ENCODE results near the gene ADRA2A. TPM values are rescaled to one million over a fixed set of nuclear protein-coding genes. Genes with fewer than 3 reads are reported as not detected.
A peak's percentile ranks its signal among the peaks of the same experiment; 100 is the strongest.

ADRA2A gene
- not detected for polyA plus RNA-seq (ENCODE audit: low read depth in 6 of 6)

DNA sequence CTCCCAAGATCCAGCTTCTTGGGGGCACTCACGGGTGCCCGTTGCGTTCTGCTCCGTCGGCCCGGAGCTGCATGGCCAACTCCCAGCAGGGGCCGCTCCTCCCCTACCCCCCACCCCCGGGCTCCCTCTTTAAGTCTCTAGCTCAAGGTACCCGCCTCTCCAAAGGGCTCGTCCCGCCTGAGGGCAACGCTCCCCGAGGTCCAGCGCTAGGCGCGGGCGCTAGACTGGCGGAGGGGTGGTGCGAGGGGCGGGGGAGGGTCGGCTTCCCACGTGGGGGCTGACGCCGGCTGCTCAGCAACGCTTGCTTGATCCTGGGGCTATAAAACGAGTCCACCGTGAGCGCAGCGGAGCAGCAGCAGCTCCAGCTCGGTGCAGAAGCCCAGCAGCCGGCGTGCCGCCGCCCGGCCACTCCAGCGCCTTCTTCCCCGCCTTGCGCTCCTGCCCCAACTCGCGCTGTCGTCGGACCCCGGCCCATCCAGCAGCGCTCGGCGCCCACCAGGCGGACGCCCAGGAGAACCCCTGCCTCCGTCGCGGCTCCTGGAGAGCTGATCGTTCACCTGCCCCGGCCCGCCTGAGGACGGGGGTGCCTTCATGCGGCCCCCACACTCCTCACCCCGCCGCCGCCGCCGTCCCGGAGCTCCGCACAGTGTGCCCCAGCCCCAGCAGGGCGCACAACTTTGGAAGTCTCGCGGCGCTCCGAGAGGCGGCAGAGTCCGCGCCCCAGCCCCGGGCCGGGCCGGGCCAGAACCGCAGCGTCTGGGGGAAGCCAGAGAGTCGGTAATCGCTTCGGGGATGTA lies at the start of gene ADRA2A:
ADRA2A (plus strand) TSS at position 348 of the 797 bp plus-strand sequence. CDS start 968 bp downstream, outside the sequence.
- ATAC-seq (ENCODE audit: low read depth in 2 of 2): peak; percentile 44 to 53
- peaks cover 0 to 12% (median 3%) of the 10 kb centered on the region in 7 donors for H3K9me3 Mint-ChIP-seq
- peaks cover 4 to 22% (median 20%) of the 10 kb centered on the region in 3 donors for H3K4me1 Mint-ChIP-seq
- H3K27me3 Mint-ChIP-seq: peaks cover 65 to 91% (median 71%) of the 10 kb centered on the region in 3 donors
- no peak for DNase-seq
- peak within 1 kb of the TSS; percentile 70 to 87 (median 78) for H3K4me3 Mint-ChIP-seq
- no peak within 1 kb of the TSS for H3K27ac Mint-ChIP-seq
- H3K36me3 Mint-ChIP-seq: peaks cover 0 to 13% of the 10 kb centered on the region in 2 donors

DNA sequence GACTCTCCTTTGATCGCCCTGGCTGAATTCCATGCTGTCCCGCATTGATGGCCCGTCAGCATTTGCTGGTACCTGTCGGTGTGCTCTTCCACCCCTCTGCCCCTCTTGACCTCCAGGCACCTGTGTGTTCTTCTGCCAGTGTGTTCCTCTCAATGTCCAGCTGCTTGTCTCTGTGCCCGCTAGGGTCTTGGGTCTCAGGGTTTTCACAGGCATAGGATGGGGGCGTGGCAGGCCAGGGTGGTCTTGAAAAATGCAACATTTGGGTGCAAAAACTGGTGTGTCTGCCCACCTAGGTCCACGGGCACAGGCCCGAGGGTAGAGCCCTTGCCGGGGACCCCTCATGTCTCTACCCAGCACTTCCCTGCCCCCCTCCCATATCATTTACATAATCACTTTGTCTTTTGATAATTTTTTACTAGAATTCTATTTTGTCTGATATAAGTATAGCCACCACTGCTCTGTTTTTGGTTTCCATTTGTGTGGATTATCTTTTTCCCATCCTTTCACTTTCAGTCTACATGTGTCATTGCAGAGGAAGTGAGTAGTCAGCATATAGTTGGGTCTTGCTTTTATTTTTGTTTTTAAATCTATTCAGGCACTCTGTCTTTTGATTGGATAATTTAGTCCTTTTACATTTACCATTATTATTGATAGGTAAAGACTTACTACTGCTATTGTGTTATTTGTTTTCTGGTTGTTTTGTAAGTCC lies 46.6 kb upstream of the ADRA2A start:
- no peak overlapping the region for H3K4me3 Mint-ChIP-seq
- H3K9me3 Mint-ChIP-seq: peaks cover 4 to 61% (median 39%) of the 10 kb centered on the region in 7 donors
- ATAC-seq (ENCODE audit: low read depth in 2 of 2): peak; percentile 70 to 80
- H3K27ac Mint-ChIP-seq: peak overlapping the region in 4 of 6 donors; percentile 54 to 84 (median 73)
- H3K27me3 Mint-ChIP-seq: no peaks in the 10 kb centered on the region
- DNase-seq: peak; percentile 9
- H3K36me3 Mint-ChIP-seq: peaks cover 37 to 50% of the 10 kb centered on the region in 2 donors
- peaks cover 5 to 8% (median 7%) of the 10 kb centered on the region in 3 donors for H3K4me1 Mint-ChIP-seq

DNA sequence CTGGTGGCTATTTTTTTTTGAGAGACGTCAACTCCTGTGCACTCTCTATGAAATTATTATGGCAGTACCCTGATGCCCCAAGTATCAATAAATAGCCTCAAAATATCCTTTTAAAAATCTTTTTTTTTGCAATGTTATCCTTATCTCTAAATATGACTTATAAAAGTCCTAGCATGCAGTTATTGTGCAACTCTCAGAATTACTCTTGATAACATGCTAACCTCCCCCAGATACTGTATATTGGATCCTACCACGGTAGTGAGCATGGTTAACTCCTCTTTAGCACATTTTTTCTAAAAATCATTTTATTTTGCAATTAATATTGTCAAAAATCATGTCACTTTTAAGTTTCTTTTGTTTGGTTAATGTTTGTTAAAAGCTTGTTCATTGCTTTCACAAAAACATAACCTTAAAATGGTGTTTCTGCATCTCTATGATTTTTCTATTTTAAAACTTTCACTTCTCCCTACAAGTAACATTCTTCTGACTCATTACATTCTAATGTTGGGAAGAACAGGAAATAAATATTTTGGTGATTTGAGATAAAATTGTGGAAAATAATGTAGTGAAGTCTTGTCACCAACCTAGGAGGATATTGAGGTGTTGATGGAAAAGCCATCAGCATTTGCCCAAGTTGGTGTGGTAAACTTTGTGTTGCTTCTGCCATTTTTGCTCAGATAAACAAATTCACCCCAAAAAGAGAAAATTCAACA lies 42.1 kb upstream of the ADRA2A start:
- Mint-ChIP-seq H3K27ac (peak overlapping the region in 1 of 6 donors; percentile 33), H3K9me3 (peaks cover 7 to 62% (median 51%) of the 10 kb centered on the region in 7 donors), H3K4me1 (peaks cover 5 to 8% (median 7%) of the 10 kb centered on the region in 3 donors), H3K4me3 (no peak overlapping the region), H3K27me3 (peaks cover 0 to 4% (median 3%) of the 10 kb centered on the region in 3 donors), H3K36me3 (peaks cover 24 to 34% of the 10 kb centered on the region in 2 donors)
- DNase-seq (no peak), ATAC-seq (ENCODE audit: low read depth in 2 of 2) (no peak)

DNA sequence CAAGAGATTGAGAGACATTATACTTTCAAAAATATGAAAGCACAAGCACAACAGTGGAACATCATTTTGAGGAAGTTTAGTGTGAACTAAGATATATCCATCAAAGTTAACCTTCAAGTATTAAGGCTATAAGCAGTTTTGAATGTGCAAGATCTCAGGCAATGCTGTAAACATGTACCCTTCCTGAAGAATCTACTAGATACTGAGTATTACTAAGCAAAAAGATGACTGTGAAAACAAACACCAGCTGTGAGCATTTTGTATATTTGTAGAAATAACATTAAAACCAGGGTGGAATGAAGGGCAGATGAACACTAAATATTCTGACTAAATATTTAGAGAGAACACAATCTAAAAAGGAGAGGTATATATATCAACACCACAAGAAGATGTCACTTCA lies 41.3 kb upstream of the ADRA2A start:
- no peak for DNase-seq
- ATAC-seq (ENCODE audit: low read depth in 2 of 2): no peak
- no peak overlapping the region for H3K27ac Mint-ChIP-seq
- H3K4me3 Mint-ChIP-seq: no peak overlapping the region
- peaks cover 26 to 30% of the 10 kb centered on the region in 2 donors for H3K36me3 Mint-ChIP-seq
- H3K27me3 Mint-ChIP-seq: peaks cover 0 to 7% (median 5%) of the 10 kb centered on the region in 3 donors
- H3K9me3 Mint-ChIP-seq: peaks cover 8 to 62% (median 55%) of the 10 kb centered on the region in 7 donors
- peaks cover 0 to 2% (median under 1%) of the 10 kb centered on the region in 3 donors for H3K4me1 Mint-ChIP-seq

DNA sequence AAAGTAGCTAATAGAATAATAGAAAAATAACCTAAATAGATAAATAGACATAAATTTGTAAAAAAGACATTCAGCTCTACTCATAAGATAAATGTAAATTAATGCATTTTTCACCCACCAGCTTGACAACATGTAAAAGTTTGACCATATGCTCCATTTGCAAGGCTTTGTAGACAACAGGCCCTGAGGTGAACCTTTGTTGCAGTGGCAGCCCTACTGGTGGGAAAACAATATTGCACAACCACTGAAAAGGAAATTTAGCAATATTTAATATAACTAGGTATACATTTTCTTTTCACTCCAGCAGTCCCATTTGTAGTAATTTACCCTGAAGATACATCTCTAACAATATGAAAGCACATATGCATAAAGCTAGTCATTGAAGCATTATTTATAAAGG lies 39.0 kb upstream of the ADRA2A start:
- Mint-ChIP-seq H3K27ac (no peak overlapping the region), H3K27me3 (peaks cover 0 to 13% (median 5%) of the 10 kb centered on the region in 3 donors), H3K9me3 (peaks cover 14 to 74% (median 58%) of the 10 kb centered on the region in 7 donors), H3K36me3 (peaks cover 22 to 31% of the 10 kb centered on the region in 2 donors), H3K4me3 (no peak overlapping the region), H3K4me1 (no peaks in the 10 kb centered on the region)
- ATAC-seq (ENCODE audit: low read depth in 2 of 2): no peak
- no peak for DNase-seq

DNA sequence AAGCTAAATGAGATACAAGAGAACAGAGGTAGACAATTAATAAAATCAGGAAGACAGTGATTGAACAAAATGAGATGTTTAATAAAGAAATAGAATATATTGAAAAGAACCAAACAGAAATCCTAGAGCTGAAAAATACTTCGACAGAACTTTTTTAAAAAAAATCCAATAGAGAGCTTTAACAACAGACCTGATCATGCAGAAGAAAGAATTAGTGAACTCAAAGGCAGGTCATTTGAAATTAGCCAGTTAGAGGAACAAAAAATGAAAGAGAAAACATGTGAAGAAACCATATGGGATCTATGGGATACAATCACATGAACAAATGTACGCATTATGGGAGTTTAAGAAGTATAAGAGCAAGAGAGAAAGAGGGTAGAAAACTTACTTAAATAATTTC lies 37.3 kb upstream of the ADRA2A start:
- Mint-ChIP-seq H3K4me3 (no peak overlapping the region), H3K9me3 (peaks cover 15 to 72% (median 52%) of the 10 kb centered on the region in 7 donors), H3K27ac (no peak overlapping the region), H3K27me3 (peaks cover 0 to 24% (median 5%) of the 10 kb centered on the region in 3 donors), H3K4me1 (no peaks in the 10 kb centered on the region), H3K36me3 (peaks cover 17 to 24% of the 10 kb centered on the region in 2 donors)
- DNase-seq (no peak), ATAC-seq (ENCODE audit: low read depth in 2 of 2) (no peak)

DNA sequence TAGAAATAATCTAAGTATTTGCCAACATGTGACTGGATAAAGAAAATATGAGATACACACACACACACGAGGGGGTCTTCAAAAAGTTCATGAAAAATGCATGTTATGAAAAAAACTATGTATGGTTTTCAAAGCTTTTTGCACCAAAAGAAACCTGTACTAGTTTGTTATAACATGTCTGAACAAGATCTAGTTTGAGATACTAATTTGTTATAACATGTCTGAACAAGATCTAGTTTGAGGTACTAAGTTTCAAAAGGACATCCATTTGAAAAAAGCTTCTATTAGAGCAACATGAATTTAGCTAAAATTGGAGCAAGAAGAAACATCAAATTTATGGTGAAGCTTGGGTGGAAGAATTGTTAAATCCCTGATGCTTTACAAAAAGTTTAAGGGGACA lies 19.8 kb upstream of the ADRA2A start:
- H3K36me3 Mint-ChIP-seq: peaks cover 9 to 15% of the 10 kb centered on the region in 2 donors
- peaks cover 6 to 54% (median 27%) of the 10 kb centered on the region in 7 donors for H3K9me3 Mint-ChIP-seq
- H3K27me3 Mint-ChIP-seq: peaks cover 20 to 46% (median 37%) of the 10 kb centered on the region in 3 donors

DNA sequence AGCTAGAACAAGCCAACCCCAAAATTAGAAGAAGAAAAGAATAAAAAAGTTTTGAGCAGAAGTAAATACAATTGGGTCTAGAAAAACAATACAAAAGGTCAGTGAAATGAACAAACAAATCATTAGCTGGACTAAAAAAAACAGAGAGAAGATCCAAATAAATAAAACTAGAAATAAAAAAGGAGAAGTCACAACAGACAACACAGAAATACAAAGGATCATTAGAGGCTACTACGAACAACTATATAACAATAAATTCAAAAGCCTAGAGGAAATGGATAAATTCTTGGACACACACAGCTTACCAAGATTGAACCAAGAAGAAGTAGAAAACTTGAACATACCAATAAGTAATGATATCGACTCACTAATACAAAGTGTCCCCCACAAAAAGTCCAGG lies 13.4 kb upstream of the ADRA2A start:
- H3K36me3 Mint-ChIP-seq: peaks cover 9 to 22% of the 10 kb centered on the region in 2 donors
- H3K27ac Mint-ChIP-seq: no peak overlapping the region
- peaks cover 48 to 67% (median 64%) of the 10 kb centered on the region in 3 donors for H3K27me3 Mint-ChIP-seq
- no peaks in the 10 kb centered on the region for H3K4me1 Mint-ChIP-seq
- H3K9me3 Mint-ChIP-seq: peaks cover 3 to 25% (median 10%) of the 10 kb centered on the region in 7 donors
- ATAC-seq (ENCODE audit: low read depth in 2 of 2) (no peak), DNase-seq (no peak)
- no peak overlapping the region for H3K4me3 Mint-ChIP-seq

More for the DNA sequence above, 19.8 kb upstream of the ADRA2A start:
- H3K4me3 Mint-ChIP-seq: no peak overlapping the region
- no peaks in the 10 kb centered on the region for H3K4me1 Mint-ChIP-seq
- DNase-seq (no peak), ATAC-seq (ENCODE audit: low read depth in 2 of 2) (no peak)
- no peak overlapping the region for H3K27ac Mint-ChIP-seq

DNA sequence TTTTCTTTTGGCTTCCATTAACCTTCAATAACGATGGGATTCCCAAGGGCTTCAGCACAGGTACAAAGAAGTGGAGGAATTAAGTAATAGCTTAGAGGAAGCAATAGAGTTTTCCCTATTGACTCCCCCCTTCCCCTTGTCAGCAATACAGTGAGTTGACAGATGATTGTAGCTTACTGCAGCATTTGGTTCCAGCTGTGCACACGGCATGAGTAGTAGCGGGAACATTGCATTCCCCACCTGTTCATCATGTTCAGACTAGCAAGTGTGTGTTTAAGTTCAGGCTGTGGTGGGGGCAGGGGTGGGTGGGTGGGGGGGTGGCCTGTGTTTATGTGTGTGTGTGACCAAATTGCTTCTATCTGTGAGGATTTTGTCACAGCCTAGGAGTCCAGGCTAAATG lies 4.6 kb upstream of the ADRA2A start:
- Mint-ChIP-seq H3K27ac (no peak overlapping the region), H3K4me3 (no peak overlapping the region), H3K9me3 (peaks cover 0 to 6% (median 0%) of the 10 kb centered on the region in 7 donors), H3K4me1 (peaks cover 4 to 12% (median 7%) of the 10 kb centered on the region in 3 donors), H3K36me3 (peaks cover 0 to 7% of the 10 kb centered on the region in 2 donors), H3K27me3 (peaks cover 59 to 70% (median 67%) of the 10 kb centered on the region in 3 donors)
- ATAC-seq (ENCODE audit: low read depth in 2 of 2) (no peak), DNase-seq (no peak)

DNA sequence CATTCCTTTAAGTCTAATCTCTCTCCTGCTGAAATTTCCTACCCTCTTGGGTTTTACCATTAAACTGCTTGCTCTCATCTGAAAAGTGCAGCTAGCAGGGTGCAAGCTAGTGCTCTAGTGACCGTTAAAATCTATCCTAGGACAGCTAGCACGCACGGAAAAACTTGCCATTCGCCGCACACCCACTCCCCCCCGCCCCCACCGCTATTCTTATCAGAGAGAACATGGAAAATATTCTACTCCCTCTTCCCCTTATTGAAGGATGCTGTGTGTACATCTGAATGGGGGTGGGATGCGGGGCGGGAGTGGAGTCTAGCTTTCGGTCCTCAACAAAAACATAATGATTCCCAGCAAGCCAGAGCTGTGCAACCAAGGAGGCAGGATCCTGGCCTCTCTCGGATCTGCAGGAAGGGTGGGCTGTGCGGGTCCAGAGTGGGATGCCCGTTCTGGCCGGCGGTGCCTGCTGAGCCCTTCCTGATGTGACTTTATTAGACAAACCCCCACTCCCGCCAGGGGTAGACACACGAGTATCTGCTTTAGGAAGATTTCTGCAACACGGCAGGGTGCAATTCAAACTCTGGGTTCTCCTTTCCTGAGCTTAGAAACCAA lies 1.1 kb upstream of the ADRA2A start:
- Mint-ChIP-seq H3K9me3 (peaks cover 0 to 12% (median 3%) of the 10 kb centered on the region in 7 donors), H3K4me1 (peaks cover 4 to 22% (median 20%) of the 10 kb centered on the region in 3 donors), H3K4me3 (peak overlapping the region; percentile 69 to 87 (median 76)), H3K27me3 (peaks cover 65 to 90% (median 69%) of the 10 kb centered on the region in 3 donors), H3K36me3 (peaks cover 0 to 13% of the 10 kb centered on the region in 2 donors), H3K27ac (no peak overlapping the region)
- ATAC-seq (ENCODE audit: low read depth in 2 of 2) (no peak), DNase-seq (no peak)

DNA sequence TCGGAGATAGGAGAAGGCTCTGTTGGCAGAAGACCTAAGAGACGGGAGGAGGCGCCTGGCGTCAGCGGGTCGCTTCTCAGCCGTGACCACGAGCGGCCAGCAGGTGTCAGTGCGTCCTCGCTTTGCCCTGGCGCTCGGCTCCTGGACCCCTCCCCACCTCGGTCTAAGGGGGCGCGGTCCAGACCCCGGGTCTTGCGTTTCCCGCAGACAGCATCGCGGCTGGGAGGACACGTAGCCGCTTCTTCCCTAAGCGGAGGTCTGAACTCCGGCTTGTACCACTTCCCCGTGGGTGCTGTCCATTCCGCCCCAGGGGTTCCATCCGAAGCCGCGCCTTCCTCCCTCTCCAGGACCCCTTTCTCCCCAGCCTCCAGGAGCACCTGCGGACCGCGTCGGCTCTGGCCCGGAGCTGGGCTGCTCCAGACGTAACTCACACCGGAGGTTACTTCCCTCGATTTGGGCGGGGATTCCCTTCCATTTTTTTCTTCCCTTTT lies 593 bp upstream of the ADRA2A start:
- H3K27me3 Mint-ChIP-seq: peaks cover 63 to 91% (median 70%) of the 10 kb centered on the region in 3 donors

DNA sequence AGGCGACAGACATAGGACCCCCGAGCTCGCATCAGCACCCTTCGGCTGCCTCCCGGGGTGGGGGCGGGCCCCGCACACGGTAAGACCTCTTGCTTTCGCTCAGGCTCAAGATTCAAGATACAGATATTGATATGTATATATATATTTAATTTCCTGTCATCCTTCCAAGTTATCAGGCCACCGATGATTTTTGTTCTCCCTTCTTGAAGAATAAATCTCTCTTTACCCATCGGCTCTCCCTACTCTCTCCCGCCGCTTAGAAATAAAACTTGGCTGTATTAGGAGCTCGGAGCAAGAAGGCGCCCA lies 603 bp downstream of the ADRA2A start:
- peaks cover 4 to 22% (median 20%) of the 10 kb centered on the region in 3 donors for H3K4me1 Mint-ChIP-seq
- ATAC-seq (ENCODE audit: low read depth in 2 of 2): no peak
- peaks cover 0 to 13% of the 10 kb centered on the region in 2 donors for H3K36me3 Mint-ChIP-seq
- no peak for DNase-seq
- peaks cover 65 to 89% (median 66%) of the 10 kb centered on the region in 3 donors for H3K27me3 Mint-ChIP-seq
- H3K9me3 Mint-ChIP-seq: peaks cover 0 to 12% (median 3%) of the 10 kb centered on the region in 7 donors
- H3K27ac Mint-ChIP-seq: no peak overlapping the region
- H3K4me3 Mint-ChIP-seq: peak overlapping the region; percentile 70 to 87 (median 78)

More for the DNA sequence above, 593 bp upstream of the ADRA2A start:
- Mint-ChIP-seq H3K4me1 (peaks cover 4 to 22% (median 20%) of the 10 kb centered on the region in 3 donors), H3K27ac (no peak overlapping the region), H3K4me3 (peak overlapping the region; percentile 69 to 87 (median 76)), H3K9me3 (peaks cover 0 to 12% (median 3%) of the 10 kb centered on the region in 7 donors), H3K36me3 (peaks cover 0 to 13% of the 10 kb centered on the region in 2 donors)
- ATAC-seq (ENCODE audit: low read depth in 2 of 2): peak; percentile 61 to 73
- peak; percentile 9 for DNase-seq
